Esophagus muscularis mucosa (tissue), 4 donors: Measurements from ENCODE around the gene EARS2. TPM values are rescaled to one million over a fixed set of nuclear protein-coding genes. Genes with fewer than 3 reads are reported as not detected.

ENCODE experiments used
- DNase-seq: peaks from one replicate; pipeline ENCODE4 v3.0.0-alpha.2; 2017; ENCODE audit errors: extremely low spot score
- H3K27ac ChIP-seq, 4 donors: fragments of 200-600 bp; sonication (generic); replicated peaks in 1 of 4; 1 replicate in 3 of 4; 2 replicates in 1 of 4; pipeline ENCODE4 v1.5.1; 2016 to 2019; ENCODE audit warnings: mild to moderate bottlenecking in 1 of 4
- H3K27me3 ChIP-seq, 4 donors: fragments of 200-600 bp; sonication (generic); one replicate each; pipeline versions ENCODE4 v1.5.1 to v1.6.0; 2016 to 2019
- H3K36me3 ChIP-seq, 4 donors: fragments of 200-600 bp; sonication (generic); one replicate each; pipeline ENCODE4 v1.5.1; 2016 to 2019
- H3K4me1 ChIP-seq, 4 donors: fragments of 200-600 bp; sonication (generic); one replicate each; pipeline ENCODE4 v1.5.1; 2016 to 2019
- H3K4me3 ChIP-seq, 4 donors: fragments of 200-600 bp; sonication (generic); 1 replicate in 2 of 4; 2 replicates in 2 of 4; pipeline ENCODE4 v1.5.1; 2016 to 2019; ENCODE audit warnings: mild to moderate bottlenecking in 4 of 4, moderate library complexity in 1 of 4
- H3K9me3 ChIP-seq, 4 donors: fragments of 200-600 bp; sonication (generic); 1 replicate in 3 of 4; 2 replicates in 1 of 4; pipeline ENCODE4 v1.5.1; 2016 to 2019
- CTCF ChIP-seq, 3 experiments: fragments of 200-600 bp in 2 of 3; fragments of 450-650 bp in 1 of 3; sonication (generic) in 2 of 3; IDR thresholded peaks; one replicate each; pipeline ENCODE4 v1.5.1; 2017 to 2019; ENCODE audit warnings: antibody characterized with exemption in 3 of 3, mild to moderate bottlenecking in 2 of 3, moderate library complexity in 1 of 3
- EP300 ChIP-seq: sonication (generic); formaldehyde crosslinking; IDR thresholded peaks from one replicate; pipeline ENCODE4 v1.6.1; 2017; ENCODE audit warnings: antibody characterized with exemption
- POLR2A ChIP-seq: fragments of 450-650 bp; IDR thresholded peaks from one replicate; pipeline ENCODE4 v1.6.1; 2017; ENCODE audit warnings: antibody characterized with exemption, moderate library complexity, mild to moderate bottlenecking, low read depth
- POLR2AphosphoS5 ChIP-seq, 2 donors: sonication (generic); formaldehyde crosslinking; IDR thresholded peaks; one replicate each; pipeline ENCODE4 v1.6.1; 2017; ENCODE audit warnings: antibody characterized with exemption in 2 of 2
- WGBS: methylation state at CpG from one replicate; pipeline ENCODE4 v1.1.5; 2018; 5-methylcytosine and 5-hydroxymethylcytosine counted together
- intact Hi-C: fragments of 100-400 bp; cut with DNase I; formaldehyde crosslinking; loops from one replicate; pipeline ENCODE4 v1.15.1; 2023
- total RNA-seq, 4 donors: library from RNA; depleted of rRNA; stranded (reverse); fragments of >200 nt; gene quantifications; one replicate each; pipeline versions ENCODE4 v1.1.0 to v1.2.1, GENCODE V29; 2016

EARS2 gene
- total RNA-seq, 4 donors from 2014 or later: 14.2 to 24.4 (median 18.2) TPM

- H3K4me3 ChIP-seq: no peak overlapping the region
- H3K27ac ChIP-seq: no peak overlapping the region
- no CpG with 5 or more reads among the region's 3 CpGs for WGBS
- DNase-seq: no peak
- no peaks in the 10 kb centered on the region for H3K27me3 ChIP-seq
- peaks cover 89 to 100% (median 100%) of the 10 kb centered on the region in 4 donors for H3K36me3 ChIP-seq
- no peaks in the 10 kb centered on the region for H3K9me3 ChIP-seq
- no peaks in the 10 kb centered on the region for H3K4me1 ChIP-seq
- TF ChIP-seq CTCF (IDR thresholded peaks at IDR 0.05): no peak
- TF ChIP-seq POLR2AphosphoS5 (IDR thresholded peaks at IDR 0.05): no peak
- no peak for TF ChIP-seq POLR2A
- no peak for TF ChIP-seq EP300
- intact Hi-C loops: no loop called here
These were observed 78.6 kb downstream of the EARS2 start for GRCh38 chr16:23478566-23478965.

DNA sequence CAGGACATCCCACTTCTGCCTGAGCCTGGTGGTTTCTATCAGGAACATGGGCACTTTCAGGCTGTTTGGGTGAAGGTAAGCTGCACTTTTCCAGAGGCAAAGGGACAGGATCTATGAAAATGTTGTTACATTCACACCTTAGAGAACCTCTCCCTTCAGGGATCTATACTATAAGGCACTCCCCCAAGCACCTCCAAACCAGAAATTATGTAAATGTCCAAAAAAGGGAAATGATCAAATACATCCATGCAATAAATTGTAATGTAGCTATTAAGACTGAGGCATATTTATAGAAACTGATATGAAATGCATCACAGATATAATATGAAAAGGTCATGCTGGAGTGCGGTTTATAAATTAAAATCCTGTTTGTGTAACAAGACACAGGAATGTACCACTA, 80.9 kb downstream of the EARS2 start:
- no peak overlapping the region for H3K4me3 ChIP-seq
- H3K27ac ChIP-seq: no peak overlapping the region
- TF ChIP-seq POLR2AphosphoS5 (IDR thresholded peaks at IDR 0.05): no peak
- TF ChIP-seq EP300: no peak
- no peak for TF ChIP-seq CTCF (IDR thresholded peaks at IDR 0.05)
- TF ChIP-seq POLR2A: no peak
- DNase-seq: no peak
- H3K36me3 ChIP-seq: peaks cover 84 to 100% (median 93%) of the 10 kb centered on the region in 4 donors
- intact Hi-C loops: no loop called here
- no peaks in the 10 kb centered on the region for H3K27me3 ChIP-seq
- no peaks in the 10 kb centered on the region for H3K9me3 ChIP-seq
- no peaks in the 10 kb centered on the region for H3K4me1 ChIP-seq
- 97% methylated on average over 1 of the region's 1 CpG for WGBS

Other genes with a start within 250 kb of the EARS2 start
- gene COG7, start 104.2 kb downstream of the EARS2 start, total RNA-seq: 10 to 100 TPM; 11.9 to 23.7 (median 15.1) TPM
- 10 to 100 TPM; 20.3 to 37.3 (median 23.0) TPM for gene GGA2, start 46.9 kb downstream of the EARS2 start, total RNA-seq
- gene UBFD1, start 377 bp upstream of the EARS2 start, total RNA-seq: 10 to 100 TPM; 39.1 to 86.8 (median 65.5) TPM
- 100 to 1,000 TPM in 1 of 4 donors, 10 to 100 TPM in 3; 76.6 to 115 (median 84.4) TPM for gene NDUFAB1, start 39.0 kb upstream of the EARS2 start, total RNA-seq
- gene PALB2, start 84.0 kb upstream of the EARS2 start, total RNA-seq: 10 to 100 TPM in 1 of 4 donors, 1 to 10 TPM in 3; 6.9 to 13.3 (median 8.6) TPM
- 10 to 100 TPM; 31.1 to 50.7 (median 37.0) TPM for gene DCTN5, start 84.1 kb upstream of the EARS2 start, total RNA-seq
- gene PLK1, start 121.5 kb upstream of the EARS2 start, total RNA-seq: 1 to 10 TPM in 3 of 4 donors, under 1 TPM in 1; 0.42 to 2.1 (median 1.3) TPM
- under 1 TPM in 1 of 4 donors, not detected in 3; 0.11 TPM for gene ERN2, start 155.9 kb upstream of the EARS2 start, total RNA-seq
- gene CHP2, start 197.7 kb upstream of the EARS2 start, total RNA-seq: not detected